Measurements from ENCODE around the gene FBN2. TPM values are rescaled to one million over a fixed set of nuclear protein-coding genes. Genes with fewer than 3 reads are reported as not detected.

Gene FBN2
- total and polyA plus RNA-seq, 2 of the 4 experiments (the other 2 are of a cell fraction): 26.7 to 69.0 TPM

- dilution Hi-C loops (cut with HindIII; ENCODE audit: low sequenced_read_pairs, unreplicated experiment): no loop called here
Measured at GRCh38 chr5:128376577-128376976, 161.5 kb downstream of the FBN2 start.

More at GRCh38 chr5:128376577-128376976, 161.5 kb downstream of the FBN2 start:
- no peak overlapping the region for H4K91ac ChIP-seq (ENCODE audit: insufficient read depth, low read depth, low read length)
- no peaks in the 10 kb centered on the region for H3K79me1 ChIP-seq (ENCODE audit: low read depth in 1 of 2, low read length in 2 of 2)
- H4K5ac ChIP-seq (ENCODE audit: low read depth, low read length): no peak overlapping the region
- H2AFZ ChIP-seq (replicated peaks; ENCODE audit: low read length, poor library complexity): no peak overlapping the region
- no peak for ATAC-seq (ENCODE audit: low read depth)
- no CpG with 5 or more reads among the region's 1 CpG for WGBS, 2 experiments (ENCODE audit: extremely low coverage in 2 of 2, insufficient read length in 1 of 2)
- peaks cover 9% of the 10 kb centered on the region for H3K36me3 ChIP-seq (ENCODE audit: control insufficient read depth, insufficient read depth, low read length)
- TF ChIP-seq MAFK (IDR thresholded peaks at IDR 0.05; ENCODE audit: low read depth, low read length) (no peak), ELK1 (IDR thresholded peaks at IDR 0.05; ENCODE audit: borderline replicate concordance, low read depth, low read length) (no peak), USF2 (IDR thresholded peaks at IDR 0.05; ENCODE audit: low read depth, low read length) (no peak), FOS (IDR thresholded peaks at IDR 0.05; ENCODE audit: low read depth, low read length) (no peak), CHD1 (IDR thresholded peaks at IDR 0.05; ENCODE audit: low read depth, low read length) (no peak), RCOR1 (IDR thresholded peaks at IDR 0.05; ENCODE audit: insufficient replicate concordance, low read length) (no peak)
- no peak overlapping the region for H2AK5ac ChIP-seq (ENCODE audit: low read depth, low read length)
- no peak overlapping the region for H3K9ac ChIP-seq (ENCODE audit: low read depth, low read length)
- no peak overlapping the region for H3K4me3 ChIP-seq (ENCODE audit: insufficient read depth, low read depth, low read length)
- no peak overlapping the region for H3K14ac ChIP-seq (replicated peaks; ENCODE audit: low read depth, low read length)
- no peaks in the 10 kb centered on the region for H3K4me1 ChIP-seq (ENCODE audit: control insufficient read depth, insufficient read depth, low read length)
- H3K23ac ChIP-seq (ENCODE audit: low read depth, low read length): no peak overlapping the region
- H2BK20ac ChIP-seq (ENCODE audit: low read depth, low read length): no peak overlapping the region
- no peak overlapping the region for H4K8ac ChIP-seq (ENCODE audit: low read depth in 2 of 2, low read length in 2 of 2)
- H3K9me1 ChIP-seq (ENCODE audit: insufficient read depth, low read length): peaks cover 2% of the 10 kb centered on the region; the same call in 1 of the 2 replicates
- in situ Hi-C loops (cut with MboI; ENCODE audit: low sequenced_read_pairs): no loop called here
- no peak overlapping the region for H3K56ac ChIP-seq (ENCODE audit: extremely low read depth, insufficient read depth, low read length)
- no peak overlapping the region for H3K4ac ChIP-seq (ENCODE audit: low read depth, low read length)
- POLR2A ChIA-PET (ENCODE audit: unreplicated experiment): no interaction called here
- H2AK9ac ChIP-seq (replicated peaks; ENCODE audit: low read depth, low read length, poor library complexity): no peak overlapping the region
- no peak overlapping the region for H2BK5ac ChIP-seq (ENCODE audit: low read depth, low read length, poor library complexity, severe bottlenecking)
- H3K4me2 ChIP-seq (ENCODE audit: low read depth, low read length): no peak overlapping the region
- H2BK15ac ChIP-seq (ENCODE audit: low read depth, low read length): no peak overlapping the region
- H3K27ac ChIP-seq (ENCODE audit: insufficient read depth, low read length): no peak overlapping the region
- no peaks in the 10 kb centered on the region for H3K9me3 ChIP-seq (ENCODE audit: control insufficient read depth, insufficient read depth, low read length)
- DNase-seq: no peak
- H3K18ac ChIP-seq (ENCODE audit: low read depth, low read length): no peak overlapping the region
- no peaks in the 10 kb centered on the region for H3K27me3 ChIP-seq (ENCODE audit: control insufficient read depth, insufficient read depth, low read length)
- no peak overlapping the region for H2BK120ac ChIP-seq (ENCODE audit: low read depth, low read length)
- no peaks in the 10 kb centered on the region for H4K20me1 ChIP-seq (ENCODE audit: insufficient read depth, low read length)
- intact Hi-C loops (cut with micrococcal nuclease): loop anchor here (10.0 kb wide), 1 partner anchor 298 kb away; no protein-coding TSS in a partner anchor
- BruUV-seq (replicated peaks): no TSS peak
- CTCF ChIA-PET: no interaction called here
